GM19099 (cell line): ENCODE results near the gene TCEA3.

Source experiments
- POLR2A ChIP-seq: IDR thresholded peaks from 3 replicates; pipeline ENCODE4 v1.6.1; 2011; ENCODE audit warnings: low read depth; ENCODE audit not compliant: insufficient read length; ENCODE audit errors: extremely low read depth

Gene TCEA3

DNA sequence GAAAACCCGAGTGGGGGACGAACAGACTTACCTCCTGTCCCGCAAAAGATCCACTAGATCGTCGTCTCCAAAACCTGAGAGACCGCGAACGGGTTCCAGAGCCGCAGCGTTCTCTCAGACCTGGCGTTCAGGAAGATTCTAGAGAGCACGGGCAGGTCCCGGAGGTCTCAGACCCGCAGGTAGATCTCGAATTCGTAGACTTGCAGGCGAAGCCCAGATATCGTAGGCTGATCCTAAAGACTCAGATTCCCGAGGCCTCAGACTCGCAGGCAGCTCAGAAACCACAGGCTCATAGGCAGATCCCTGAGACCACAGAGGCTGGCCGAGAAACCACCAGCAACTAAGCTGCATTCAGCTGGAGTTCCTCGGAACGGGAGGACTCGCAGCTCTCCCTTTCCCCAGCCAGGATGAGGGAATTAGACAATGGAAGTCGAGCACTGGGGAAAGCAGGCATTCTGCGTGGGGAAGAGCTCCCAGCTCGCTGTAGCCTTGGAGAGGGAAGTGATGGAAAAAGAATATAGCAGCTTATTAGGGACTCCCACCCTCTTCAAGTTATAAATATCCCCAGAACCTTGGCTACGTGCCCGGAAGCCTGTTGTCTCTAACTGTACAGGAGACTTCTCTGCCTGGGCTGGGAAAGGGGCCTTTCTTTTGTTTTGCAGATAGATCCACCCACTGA is 55.1 kb downstream of the TCEA3 start, which contains the start of gene ZNF436:
ZNF436 (minus strand) TSS at position 502 of the 679 bp plus-strand sequence. CDS start 1,831 bp downstream, outside the sequence.
- no peak for TF ChIP-seq POLR2A

- peak; percentile 82 for TF ChIP-seq POLR2A
These were observed 55.8 kb downstream of the TCEA3 start for GRCh38 chr1:23368562-23369334.

DNA sequence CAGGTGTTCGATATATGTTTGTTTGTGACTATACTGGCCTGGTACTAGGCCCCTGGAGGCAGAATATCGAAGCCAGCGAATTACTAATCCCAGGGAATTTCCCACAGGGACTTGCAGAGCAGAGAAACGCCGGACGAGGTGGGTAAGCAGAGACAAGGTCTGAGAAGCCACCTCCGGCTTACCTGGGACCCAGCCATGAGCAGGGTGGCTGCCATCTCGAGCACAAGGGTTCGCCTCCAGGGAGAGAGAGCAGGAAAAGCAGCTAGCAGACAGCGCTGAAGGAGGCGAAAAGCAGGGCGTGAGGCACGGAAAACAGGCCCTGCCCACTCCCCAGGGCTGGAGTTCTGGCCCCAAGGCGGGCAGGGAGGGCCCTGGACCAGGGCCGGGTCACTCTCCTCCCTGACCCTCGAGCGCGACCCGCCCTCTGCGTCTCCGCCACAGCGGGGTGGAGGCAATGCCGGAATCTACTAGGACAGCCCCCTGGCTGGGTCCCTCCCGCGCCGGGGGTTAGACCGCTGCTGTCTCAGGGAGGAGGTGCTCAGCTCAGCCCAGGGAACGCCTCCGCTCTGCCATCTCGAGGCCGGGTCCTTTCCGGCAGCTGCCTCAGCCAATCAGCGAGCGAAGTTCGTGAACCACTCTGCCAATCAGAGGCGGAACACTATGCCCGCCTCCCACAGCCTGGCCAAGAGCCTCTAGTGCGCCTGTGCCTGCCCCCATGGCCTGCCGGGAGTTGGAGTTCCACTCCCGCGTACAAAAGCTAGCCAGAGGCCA is 56.6 kb downstream of the TCEA3 start:
- peak; percentile 72 for TF ChIP-seq POLR2A

GRCh38 chr1:23367451-23367790 is 57.1 kb downstream of the TCEA3 start:
- no peak for TF ChIP-seq POLR2A

- no peak for TF ChIP-seq POLR2A
These were observed 58.0 kb downstream of the TCEA3 start for GRCh38 chr1:23366598-23366997.

DNA sequence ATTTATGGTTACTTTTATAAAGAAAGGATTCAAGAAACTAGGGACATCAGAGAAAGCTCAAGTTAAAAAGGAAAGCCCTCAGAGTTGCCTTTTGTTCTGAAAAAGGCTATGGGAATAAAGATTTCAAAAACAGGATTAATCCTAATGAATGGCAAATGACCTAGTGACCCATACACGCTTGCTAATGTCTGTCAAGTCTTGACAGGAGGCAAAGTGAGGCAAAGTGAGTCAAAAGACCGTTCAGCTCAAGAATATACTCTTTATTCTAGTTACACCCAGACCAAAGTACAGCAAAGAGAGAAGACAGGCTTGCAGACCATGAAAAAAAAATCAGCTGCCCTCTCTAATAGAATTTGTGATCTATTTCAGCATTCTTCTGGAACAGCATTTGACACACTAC is 58.4 kb downstream of the TCEA3 start:
- TF ChIP-seq POLR2A: no peak

DNA sequence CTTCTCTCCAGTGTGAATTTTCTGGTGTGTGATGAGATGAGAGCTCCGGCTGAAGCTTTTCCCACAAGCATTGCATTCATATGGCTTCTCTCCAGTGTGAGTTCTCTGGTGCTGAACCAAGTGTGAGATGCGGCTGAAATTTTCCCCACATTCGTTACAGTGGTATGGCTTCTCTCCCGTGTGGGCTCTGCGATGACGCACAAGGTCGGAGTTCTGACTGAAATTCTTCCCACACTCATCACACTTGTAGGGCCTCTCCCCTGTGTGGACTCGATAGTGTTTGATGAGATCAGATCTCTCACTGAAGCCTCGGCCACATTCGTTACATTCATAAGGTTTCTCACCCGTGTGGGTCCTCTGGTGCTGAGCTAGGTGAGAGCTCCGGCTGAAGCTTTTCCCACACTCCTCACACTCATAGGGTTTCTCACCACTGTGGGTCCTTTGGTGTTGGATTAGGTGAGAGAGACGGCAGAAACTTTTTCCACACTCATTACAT is 62.3 kb downstream of the TCEA3 start:
- no peak for TF ChIP-seq POLR2A

GRCh38 chr1:23358310-23358875 is 66.2 kb downstream of the TCEA3 start:
- TF ChIP-seq POLR2A: no peak

DNA sequence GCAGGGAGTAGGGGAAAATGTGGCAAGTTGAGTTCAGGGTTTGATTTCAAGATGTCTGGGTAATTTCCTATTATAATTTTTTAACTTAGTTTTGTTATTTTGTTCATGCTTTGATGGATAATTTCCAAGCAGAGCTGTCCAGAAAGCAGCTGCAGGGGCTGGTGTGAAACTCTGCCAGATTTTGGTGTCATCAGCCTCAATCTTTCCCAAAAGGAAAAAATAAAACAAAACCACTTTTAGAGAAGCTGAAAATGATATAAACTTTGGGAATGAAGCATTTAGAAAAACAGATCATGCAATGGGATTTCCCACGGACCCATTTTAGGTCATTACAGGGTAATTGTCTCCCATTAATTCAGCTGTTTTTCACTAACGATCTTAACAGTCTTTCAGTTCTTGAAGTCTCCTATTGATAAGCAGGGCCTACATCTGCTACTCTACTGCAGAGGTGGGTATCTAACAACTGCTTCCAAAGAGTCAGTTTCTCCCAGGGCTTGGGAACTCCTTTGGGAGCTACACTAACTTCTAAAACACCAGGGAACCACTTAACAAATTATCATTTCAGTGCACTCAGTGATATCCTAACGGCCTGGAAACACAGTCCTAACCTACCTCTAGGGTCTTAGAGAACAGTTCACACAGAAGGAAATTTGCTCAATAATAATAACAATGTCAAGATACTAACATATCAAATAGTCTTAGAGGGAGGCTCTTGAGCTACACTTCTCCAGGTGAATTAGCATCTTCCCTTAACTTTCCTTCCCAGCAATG is 67.2 kb downstream of the TCEA3 start:
- TF ChIP-seq POLR2A: no peak

- no peak for TF ChIP-seq POLR2A
These were observed 67.9 kb downstream of the TCEA3 start for GRCh38 chr1:23356471-23357137.

DNA sequence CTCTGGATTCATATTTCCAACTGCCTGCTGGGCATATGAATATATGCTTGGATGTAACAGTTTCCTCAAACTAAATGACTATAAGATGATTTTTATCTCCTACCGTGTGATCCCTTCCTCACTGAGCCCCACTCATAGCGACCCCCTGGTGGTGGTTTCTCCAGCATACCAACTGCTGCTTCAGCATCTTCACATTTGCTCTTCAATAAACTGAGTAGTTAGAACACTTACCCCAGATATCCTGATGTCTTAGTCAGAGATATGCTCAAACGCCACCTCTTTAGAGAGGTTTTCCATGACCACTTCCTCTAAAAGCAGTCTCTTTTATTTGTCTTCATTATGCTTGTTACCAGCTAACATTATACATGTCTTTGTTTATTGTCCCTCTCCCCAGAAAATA is 70.3 kb downstream of the TCEA3 start:
- TF ChIP-seq POLR2A: no peak

- TF ChIP-seq POLR2A: no peak
These were observed 72.4 kb downstream of the TCEA3 start for GRCh38 chr1:23352096-23352695.

GRCh38 chr1:23345920-23346319 is 78.6 kb downstream of the TCEA3 start:
- no peak for TF ChIP-seq POLR2A
